ENCODE measurements around the gene NPR2.
A peak's percentile ranks its signal among the peaks of the same experiment; 100 is the strongest.

Gene NPR2

GRCh38 chr9:35771534-35771933 lies 19.9 kb upstream of the NPR2 start:
- Mint-ChIP-seq H3K9me3 (no peaks in the 10 kb centered on the region), H3K27ac (ENCODE audit: low read depth) (no peak overlapping the region), H3K27me3 (no peaks in the 10 kb centered on the region), H3K36me3 (ENCODE audit: insufficient read depth) (no peaks in the 10 kb centered on the region), H3K4me1 (peaks cover 12% of the 10 kb centered on the region), H3K4me3 (no peak overlapping the region)
- DNase-seq (ENCODE audit: low spot score in 2 of 2) (no peak), ATAC-seq (replicated peaks; ENCODE audit: extremely low read depth, poor library complexity, severe bottlenecking) (no peak)

GRCh38 chr9:35771943-35772342 lies 19.4 kb upstream of the NPR2 start:
- H3K4me3 Mint-ChIP-seq: no peak overlapping the region
- peaks cover 12% of the 10 kb centered on the region for H3K4me1 Mint-ChIP-seq
- no peak overlapping the region for H3K27ac Mint-ChIP-seq (ENCODE audit: low read depth)
- no peaks in the 10 kb centered on the region for H3K27me3 Mint-ChIP-seq
- peaks cover 2% of the 10 kb centered on the region for H3K36me3 Mint-ChIP-seq (ENCODE audit: insufficient read depth)
- no peak for ATAC-seq (replicated peaks; ENCODE audit: extremely low read depth, poor library complexity, severe bottlenecking)
- DNase-seq (ENCODE audit: low spot score in 2 of 2): no peak
- H3K9me3 Mint-ChIP-seq: no peaks in the 10 kb centered on the region

DNA sequence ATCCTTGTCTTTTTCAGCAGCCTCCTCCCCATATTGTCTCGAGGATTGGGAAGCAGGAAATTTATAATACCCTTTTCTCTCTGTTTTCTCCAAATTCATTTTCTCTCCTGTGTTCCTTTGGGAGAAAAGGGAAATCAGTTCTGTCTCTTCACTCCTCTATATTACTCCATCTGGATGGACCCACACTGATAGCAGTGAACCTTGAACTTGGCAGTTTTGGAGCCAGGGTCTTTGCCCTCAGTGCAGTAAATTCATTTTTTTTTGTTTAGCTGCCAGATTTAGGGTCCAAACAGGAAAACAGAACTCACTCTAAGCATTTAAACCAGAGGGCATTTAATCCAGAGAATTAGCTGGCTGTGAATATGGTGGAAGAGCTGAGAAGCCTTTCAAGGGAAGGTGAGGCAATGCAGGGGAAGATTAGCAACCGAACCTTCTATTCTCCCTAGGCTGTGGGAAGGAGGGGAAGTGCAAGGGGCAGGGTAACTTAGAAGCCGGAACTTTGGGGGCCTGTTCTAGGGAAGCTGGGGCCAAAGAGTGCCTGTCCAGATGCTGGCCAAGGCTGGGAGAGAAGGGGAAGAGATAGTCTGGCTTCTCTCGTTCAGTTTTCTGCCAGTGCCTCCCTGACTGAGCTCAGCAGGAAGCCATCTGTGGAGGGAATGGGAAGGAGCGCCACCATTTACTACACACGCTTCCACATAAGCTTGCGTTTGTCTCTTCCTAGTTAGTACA lies 16.3 kb upstream of the NPR2 start:
- Mint-ChIP-seq H3K36me3 (ENCODE audit: insufficient read depth) (peaks cover 3% of the 10 kb centered on the region), H3K4me3 (no peak overlapping the region), H3K27me3 (no peaks in the 10 kb centered on the region), H3K27ac (ENCODE audit: low read depth) (no peak overlapping the region), H3K9me3 (no peaks in the 10 kb centered on the region), H3K4me1 (peaks cover 7% of the 10 kb centered on the region)
- no peak for DNase-seq (ENCODE audit: low spot score in 2 of 2)
- ATAC-seq (replicated peaks; ENCODE audit: extremely low read depth, poor library complexity, severe bottlenecking): no peak

GRCh38 chr9:35776018-35776417 lies 15.4 kb upstream of the NPR2 start:
- H3K4me3 Mint-ChIP-seq: no peak overlapping the region
- H3K27me3 Mint-ChIP-seq: no peaks in the 10 kb centered on the region
- DNase-seq (ENCODE audit: low spot score in 2 of 2) (no peak), ATAC-seq (replicated peaks; ENCODE audit: extremely low read depth, poor library complexity, severe bottlenecking) (no peak)
- no peak overlapping the region for H3K27ac Mint-ChIP-seq (ENCODE audit: low read depth)
- H3K4me1 Mint-ChIP-seq: peaks cover 8% of the 10 kb centered on the region
- no peaks in the 10 kb centered on the region for H3K9me3 Mint-ChIP-seq
- H3K36me3 Mint-ChIP-seq (ENCODE audit: insufficient read depth): peaks cover 3% of the 10 kb centered on the region

DNA sequence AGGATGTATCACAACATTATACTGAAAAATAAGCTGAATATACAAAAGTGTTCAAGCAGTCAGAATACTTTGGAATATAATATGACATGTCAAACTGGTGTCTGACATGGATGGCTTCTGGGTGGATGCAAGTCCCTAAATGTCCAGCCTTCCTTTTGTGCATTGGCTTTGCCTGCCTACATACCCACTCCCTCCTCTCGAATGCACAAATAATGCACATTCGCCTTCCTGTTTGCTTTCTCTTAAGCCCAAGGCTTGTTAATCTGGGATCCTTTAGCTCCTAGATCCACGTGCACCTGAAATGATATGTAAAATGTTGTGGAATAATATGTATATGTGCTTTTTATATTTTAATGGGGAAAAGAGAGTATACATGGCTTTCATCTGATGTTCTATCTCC lies 12.9 kb upstream of the NPR2 start:
- Mint-ChIP-seq H3K4me1 (peaks cover 12% of the 10 kb centered on the region), H3K9me3 (no peaks in the 10 kb centered on the region), H3K4me3 (no peak overlapping the region), H3K27ac (ENCODE audit: low read depth) (peak overlapping the region; percentile 23), H3K36me3 (ENCODE audit: insufficient read depth) (peaks cover 3% of the 10 kb centered on the region), H3K27me3 (no peaks in the 10 kb centered on the region)
- ATAC-seq (replicated peaks; ENCODE audit: extremely low read depth, poor library complexity, severe bottlenecking) (no peak), DNase-seq (ENCODE audit: low spot score in 2 of 2) (no peak)

GRCh38 chr9:35781066-35781465 lies 10.3 kb upstream of the NPR2 start:
- H3K27ac Mint-ChIP-seq (ENCODE audit: low read depth): no peak overlapping the region
- ATAC-seq (replicated peaks; ENCODE audit: extremely low read depth, poor library complexity, severe bottlenecking): no peak
- H3K36me3 Mint-ChIP-seq (ENCODE audit: insufficient read depth): peaks cover 9% of the 10 kb centered on the region

DNA sequence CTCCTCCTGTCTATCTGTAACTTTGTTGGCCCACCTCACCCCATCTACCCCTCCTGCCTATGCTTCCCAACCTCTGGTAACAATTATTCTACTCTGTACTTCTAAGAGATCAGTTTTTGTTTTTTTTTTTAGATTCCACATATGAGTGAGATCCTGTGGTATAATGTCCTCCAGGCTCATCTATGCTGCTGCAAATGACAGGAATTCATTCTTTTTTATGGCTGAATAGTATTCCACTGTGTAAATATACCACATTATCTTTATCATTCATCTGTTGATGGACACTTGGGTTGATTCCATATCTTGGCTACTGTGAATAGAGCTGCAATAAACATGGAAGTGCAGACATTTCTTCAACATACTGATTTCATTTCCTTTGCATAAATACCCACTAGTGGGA lies 8.0 kb upstream of the NPR2 start:
- H3K27ac Mint-ChIP-seq (ENCODE audit: low read depth): no peak overlapping the region
- H3K9me3 Mint-ChIP-seq: no peaks in the 10 kb centered on the region
- DNase-seq (ENCODE audit: low spot score in 2 of 2) (no peak), ATAC-seq (replicated peaks; ENCODE audit: extremely low read depth, poor library complexity, severe bottlenecking) (no peak)
- H3K4me3 Mint-ChIP-seq: no peak overlapping the region
- H3K4me1 Mint-ChIP-seq: peaks cover 5% of the 10 kb centered on the region
- peaks cover 14% of the 10 kb centered on the region for H3K36me3 Mint-ChIP-seq (ENCODE audit: insufficient read depth)
- no peaks in the 10 kb centered on the region for H3K27me3 Mint-ChIP-seq

More at GRCh38 chr9:35781066-35781465, 10.3 kb upstream of the NPR2 start:
- no peak overlapping the region for H3K4me3 Mint-ChIP-seq
- no peak for DNase-seq (ENCODE audit: low spot score in 2 of 2)
- peaks cover 5% of the 10 kb centered on the region for H3K4me1 Mint-ChIP-seq
- no peaks in the 10 kb centered on the region for H3K9me3 Mint-ChIP-seq
- H3K27me3 Mint-ChIP-seq: no peaks in the 10 kb centered on the region

DNA sequence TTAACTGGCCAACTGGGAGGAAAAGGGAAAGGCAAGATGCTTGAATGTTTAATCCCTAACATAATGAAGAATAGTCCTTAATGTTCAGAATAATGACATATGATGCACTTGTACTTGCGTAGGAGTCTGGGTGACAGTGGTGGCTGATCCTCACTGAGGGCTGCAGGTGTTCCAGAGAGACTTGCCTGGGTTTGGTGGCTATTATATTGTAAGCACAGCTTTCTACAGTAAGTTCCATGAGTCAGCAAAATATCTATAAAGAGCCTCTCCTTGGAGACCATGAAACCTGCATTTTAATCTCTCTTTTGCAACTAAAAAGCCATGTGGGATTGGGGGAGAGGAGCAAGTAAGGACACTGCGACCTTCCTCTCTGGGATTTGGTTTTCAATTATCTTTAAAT lies 1.9 kb upstream of the NPR2 start:
- DNase-seq (ENCODE audit: low spot score in 2 of 2) (no peak), ATAC-seq (replicated peaks; ENCODE audit: extremely low read depth, poor library complexity, severe bottlenecking) (no peak)
- peaks cover 13% of the 10 kb centered on the region for H3K36me3 Mint-ChIP-seq (ENCODE audit: insufficient read depth)
- no peak overlapping the region for H3K27ac Mint-ChIP-seq (ENCODE audit: low read depth)
- H3K4me1 Mint-ChIP-seq: peaks cover 12% of the 10 kb centered on the region
- H3K9me3 Mint-ChIP-seq: no peaks in the 10 kb centered on the region
- H3K27me3 Mint-ChIP-seq: no peaks in the 10 kb centered on the region
- H3K4me3 Mint-ChIP-seq: no peak overlapping the region

DNA sequence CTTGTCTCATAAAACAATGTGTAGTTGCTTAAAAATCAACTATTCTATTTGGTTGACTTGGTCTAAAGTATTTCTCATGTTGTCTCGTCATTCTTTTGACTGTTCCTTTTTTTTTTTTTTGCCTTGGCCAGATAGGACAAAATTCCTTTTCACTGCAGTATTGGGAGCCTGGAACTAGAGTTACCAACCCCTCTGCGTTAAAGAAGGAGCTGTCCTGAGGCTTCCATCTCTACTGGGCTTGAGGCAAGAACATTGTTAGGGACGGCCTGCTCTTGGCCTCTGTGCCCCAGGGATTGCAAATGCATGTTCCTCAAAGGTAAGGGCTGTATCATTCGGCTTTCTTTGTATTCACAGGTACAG lies 1.4 kb upstream of the NPR2 start:
- Mint-ChIP-seq H3K4me1 (peaks cover 13% of the 10 kb centered on the region), H3K4me3 (no peak overlapping the region)
- ATAC-seq (replicated peaks; ENCODE audit: extremely low read depth, poor library complexity, severe bottlenecking): no peak

DNA sequence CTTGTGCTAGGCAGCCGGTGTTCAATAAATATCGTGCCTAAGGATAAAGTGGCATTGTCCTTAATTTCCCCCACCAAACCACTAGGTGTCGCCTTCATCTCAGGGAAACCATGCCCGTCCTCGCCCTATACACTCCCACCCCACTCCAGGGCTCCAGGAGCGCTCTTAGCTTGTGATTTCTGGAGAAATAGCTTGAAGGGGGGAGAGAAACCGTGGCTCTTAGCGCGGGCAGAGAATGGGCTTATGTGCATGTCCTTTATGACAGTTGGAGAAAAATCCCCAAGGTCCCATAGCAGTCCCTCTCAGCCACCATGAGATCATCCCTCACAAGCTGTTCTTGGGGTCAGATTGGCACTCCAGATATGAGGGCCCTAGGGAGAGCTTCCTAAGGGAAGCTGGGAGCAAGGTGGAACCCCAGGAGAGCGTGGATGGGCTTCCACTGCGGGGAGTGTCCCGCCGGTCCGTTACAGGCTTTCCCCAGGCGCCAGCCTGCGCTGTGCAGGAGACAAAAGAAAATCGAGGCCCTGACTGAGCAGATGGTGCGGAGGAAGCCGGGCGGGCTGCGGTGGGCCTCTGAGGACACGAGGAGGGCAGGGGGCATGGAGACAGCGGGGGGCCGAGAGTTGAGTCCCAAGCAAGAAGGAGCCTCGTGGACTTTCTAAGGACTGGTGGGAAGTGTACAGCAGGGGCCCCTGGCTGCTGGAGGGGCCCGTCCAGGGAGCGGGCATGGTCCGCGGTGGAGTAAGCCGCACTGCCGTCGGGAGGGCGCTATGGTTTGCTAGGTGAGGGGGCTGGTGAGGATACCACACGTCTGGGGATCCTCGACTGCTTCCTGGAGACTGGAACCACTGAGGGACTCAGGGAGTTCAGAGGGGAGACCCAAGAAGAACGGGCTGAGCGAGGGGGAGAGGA lies 750 bp upstream of the NPR2 start:
- Mint-ChIP-seq H3K9me3 (no peaks in the 10 kb centered on the region), H3K27ac (ENCODE audit: low read depth) (peak overlapping the region; percentile 61), H3K27me3 (no peaks in the 10 kb centered on the region)

More for the DNA sequence above, 1.4 kb upstream of the NPR2 start:
- peak overlapping the region; percentile 61 for H3K27ac Mint-ChIP-seq (ENCODE audit: low read depth)
- no peaks in the 10 kb centered on the region for H3K27me3 Mint-ChIP-seq
- DNase-seq (ENCODE audit: low spot score in 2 of 2): no peak
- H3K9me3 Mint-ChIP-seq: no peaks in the 10 kb centered on the region
- peaks cover 13% of the 10 kb centered on the region for H3K36me3 Mint-ChIP-seq (ENCODE audit: insufficient read depth)

DNA sequence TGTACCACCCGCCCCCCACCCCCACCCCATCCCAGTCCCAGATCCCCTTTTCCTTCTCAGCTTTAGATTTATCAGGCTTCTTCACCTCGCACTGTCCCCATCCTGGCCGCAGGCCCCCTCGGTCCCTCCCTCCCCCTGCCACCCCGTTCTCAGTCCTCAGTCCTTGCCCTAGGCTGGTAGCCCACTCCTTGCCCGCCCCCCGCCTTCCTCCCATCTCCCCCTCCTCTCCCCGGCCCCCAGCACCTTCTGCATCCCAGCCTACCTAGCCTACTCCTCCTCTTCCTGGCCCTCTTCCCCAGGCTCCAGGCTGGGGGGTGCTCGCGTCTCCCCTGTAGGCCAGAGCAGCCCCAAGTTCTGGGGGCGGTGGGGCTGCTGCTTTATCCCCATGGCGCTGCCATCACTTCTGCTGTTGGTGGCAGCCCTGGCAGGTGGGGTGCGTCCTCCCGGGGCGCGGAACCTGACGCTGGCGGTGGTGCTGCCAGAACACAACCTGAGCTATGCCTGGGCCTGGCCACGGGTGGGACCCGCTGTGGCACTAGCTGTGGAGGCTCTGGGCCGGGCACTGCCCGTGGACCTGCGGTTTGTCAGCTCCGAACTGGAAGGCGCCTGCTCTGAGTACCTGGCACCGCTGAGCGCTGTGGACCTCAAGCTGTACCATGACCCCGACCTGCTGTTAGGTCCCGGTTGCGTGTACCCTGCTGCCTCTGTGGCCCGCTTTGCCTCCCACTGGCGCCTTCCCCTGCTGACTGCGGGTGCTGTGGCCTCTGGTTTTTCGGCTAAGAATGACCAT lies 828 bp downstream of the NPR2 start:
- Mint-ChIP-seq H3K4me3 (no peak overlapping the region), H3K27ac (ENCODE audit: low read depth) (no peak overlapping the region), H3K27me3 (no peaks in the 10 kb centered on the region), H3K4me1 (peaks cover 13% of the 10 kb centered on the region), H3K9me3 (no peaks in the 10 kb centered on the region), H3K36me3 (ENCODE audit: insufficient read depth) (peaks cover 10% of the 10 kb centered on the region)
- no peak for DNase-seq (ENCODE audit: low spot score in 2 of 2)
- no peak for ATAC-seq (replicated peaks; ENCODE audit: extremely low read depth, poor library complexity, severe bottlenecking)

More for the DNA sequence above, 750 bp upstream of the NPR2 start:
- no peak overlapping the region for H3K4me3 Mint-ChIP-seq
- ATAC-seq (replicated peaks; ENCODE audit: extremely low read depth, poor library complexity, severe bottlenecking) (peak; percentile 80), DNase-seq (ENCODE audit: low spot score in 2 of 2) (peak; percentile 36 to 51)
- peaks cover 13% of the 10 kb centered on the region for H3K4me1 Mint-ChIP-seq
- peaks cover 15% of the 10 kb centered on the region for H3K36me3 Mint-ChIP-seq (ENCODE audit: insufficient read depth)

DNA sequence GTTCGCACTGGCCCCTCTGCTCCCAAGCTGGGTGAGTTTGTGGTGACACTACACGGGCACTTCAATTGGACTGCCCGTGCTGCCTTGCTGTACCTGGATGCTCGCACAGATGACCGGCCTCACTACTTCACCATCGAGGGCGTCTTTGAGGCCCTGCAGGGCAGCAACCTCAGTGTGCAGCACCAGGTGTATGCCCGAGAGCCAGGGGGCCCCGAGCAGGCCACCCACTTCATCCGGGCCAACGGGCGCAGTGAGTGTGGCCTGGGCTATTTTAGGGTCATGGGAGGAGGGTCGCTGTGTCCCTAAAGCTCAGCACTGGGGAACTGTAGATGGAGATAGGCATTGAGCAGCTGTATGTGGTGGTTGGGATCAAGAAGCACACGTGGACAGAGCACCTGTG lies 1.4 kb downstream of the NPR2 start:
- DNase-seq (ENCODE audit: low spot score in 2 of 2) (no peak), ATAC-seq (replicated peaks; ENCODE audit: extremely low read depth, poor library complexity, severe bottlenecking) (no peak)
- H3K4me3 Mint-ChIP-seq: no peak overlapping the region
- no peak overlapping the region for H3K27ac Mint-ChIP-seq (ENCODE audit: low read depth)
- H3K9me3 Mint-ChIP-seq: no peaks in the 10 kb centered on the region
- H3K36me3 Mint-ChIP-seq (ENCODE audit: insufficient read depth): peaks cover 7% of the 10 kb centered on the region
- peaks cover 13% of the 10 kb centered on the region for H3K4me1 Mint-ChIP-seq
- no peaks in the 10 kb centered on the region for H3K27me3 Mint-ChIP-seq

Data from central memory CD8-positive, alpha-beta T cell (primary cell).